K562 (cell line): Measurements from ENCODE around the gene ATF6B. TPM values are rescaled to one million over a fixed set of nuclear protein-coding genes. Genes with fewer than 3 reads are reported as not detected.
A peak's percentile ranks its signal among the peaks of the same experiment; 100 is the strongest.

Experiments used
- CBX1 ChIP-seq: sonication (generic); IDR thresholded peaks from 2 replicates; pipeline ENCODE4 v1.6.1; 2016; ENCODE audit warnings: antibody characterized with exemption, low read depth, mild to moderate bottlenecking
- CREM ChIP-seq: IDR thresholded peaks from 2 replicates; pipeline ENCODE4 v1.6.1; 2014; ENCODE audit warnings: antibody characterized with exemption, low read depth
- FIP1L1 ChIP-seq: fragments of 200-400 bp; formaldehyde crosslinking; IDR thresholded peaks from 2 replicates; pipeline ENCODE4 v1.6.1; 2018; ENCODE audit warnings: mild to moderate bottlenecking, low read depth, low read length; ENCODE audit not compliant: poor library complexity, severe bottlenecking
- FOSL1 ChIP-seq: fragments of 200-800 bp; sonication (Bioruptor generic); conservative IDR thresholded peaks from 2 replicates; pipeline ENCODE4 v1.6.1; 2016; ENCODE audit warnings: missing genetic modification characterization, missing compliant biosample characterization
- FOXM1 ChIP-seq, 2 experiments: fragments of 450-650 bp in 1 of 2; sonication (generic) in 1 of 2; formaldehyde crosslinking in 1 of 2; IDR thresholded peaks; 2 replicates each; pipeline versions ENCODE4 v1.6.1 to v1.9.0; 2017 to 2022; ENCODE audit warnings: low read depth in 2 of 2, mild to moderate bottlenecking in 2 of 2, missing genetic modification reagents in 1 of 2, moderate library complexity in 1 of 2
- HNRNPL ChIP-seq: fragments of 200-400 bp; formaldehyde crosslinking; IDR thresholded peaks from 2 replicates; pipeline ENCODE4 v1.6.1; 2017; ENCODE audit warnings: low read depth, mild to moderate bottlenecking, low read length
- IRF2 ChIP-seq: sonication (generic); formaldehyde crosslinking; IDR thresholded peaks from 2 replicates; pipeline ENCODE4 v1.8.1; 2022; ENCODE audit warnings: mild to moderate bottlenecking, missing genetic modification reagents
- RBM14 ChIP-seq: fragments of 200-400 bp; formaldehyde crosslinking; IDR thresholded peaks from 2 replicates; pipeline ENCODE4 v1.6.1; 2018; ENCODE audit warnings: low read depth, mild to moderate bottlenecking, low read length, moderate library complexity, borderline replicate concordance; ENCODE audit not compliant: insufficient read depth
- SMAD4 ChIP-seq: fragments of 250-450 bp; sonication (Bioruptor Pico); conservative IDR thresholded peaks from 2 replicates; pipeline ENCODE4 v1.8.0; 2021; ENCODE audit warnings: inconsistent platforms, mild to moderate bottlenecking, moderate library complexity
- SNAPC5 ChIP-seq: fragments of 250-450 bp; sonication (Bioruptor Pico); IDR thresholded peaks from 2 replicates; pipeline ENCODE4 v1.8.0; 2021; ENCODE audit warnings: moderate library complexity, mild to moderate bottlenecking, inconsistent platforms
- SREBF1 ChIP-seq: fragments of 150-350 bp; IDR thresholded peaks from 2 replicates; pipeline ENCODE4 v1.6.1; 2014; ENCODE audit warnings: antibody characterized with exemption, low read depth, low read length, borderline replicate concordance
- TAF9B ChIP-seq: fragments of 450-650 bp; IDR thresholded peaks from 2 replicates; pipeline ENCODE4 v1.6.1; 2018; ENCODE audit warnings: mild to moderate bottlenecking; ENCODE audit not compliant: partially characterized antibody
- polyA plus RNA-seq, 8 experiments: library from polyadenylated mRNA; depleted of rRNA in 4 of 8; stranded (reverse) in 5 of 8; unstranded in 3 of 8; fragments of >200 nt; fragmentation: Nextera tagmentation in 2 of 8; fragmentation: Illumina TruSeq in 1 of 8; extraction: Ambion mirVana in 2 of 8; extraction: Trizol in 1 of 8; gene quantifications; 2 replicates each; pipeline versions ENCODE4 v1.2.1 to v1.2.3, GENCODE V29; 2011 to 2014; ENCODE audit warnings: inconsistent platforms in 1 of 8, missing spikeins in 1 of 8
- total RNA-seq, 7 experiments: library from RNA; depleted of rRNA in 6 of 7; stranded (reverse); fragments of >200 nt in 6 of 7; fragmentation: Illumina TruSeq in 2 of 7; extraction: Trizol in 2 of 7; gene quantifications; 2 replicates each; pipeline versions ENCODE4 v1.2.1 to v1.2.3, GENCODE V29; 2011 to 2021; ENCODE audit warnings: low replicate concordance in 1 of 7
- TF ChIP-seq, protein P1 (sequence below): fragments of 450-650 bp; formaldehyde crosslinking; IDR thresholded peaks from 2 replicates; pipeline ENCODE4 v1.4.0; 2022; ENCODE audit warnings: missing genetic modification characterization
- TF ChIP-seq, protein P2 (sequence below): fragments of 150-350 bp; conservative IDR thresholded peaks from 2 replicates; pipeline ENCODE4 v1.6.1; 2014; ENCODE audit warnings: low read length
- TF ChIP-seq, protein P3 (sequence below): sonication (generic); formaldehyde crosslinking; IDR thresholded peaks from 2 replicates; pipeline ENCODE4 v1.8.0; 2023; ENCODE audit warnings: missing genetic modification reagents, mild to moderate bottlenecking, borderline replicate concordance

ATF6B gene
- total and polyA plus RNA-seq, 9 of the 15 experiments (the other 6 are each of a cell fraction or from before 2014, with no cell fraction given), result 20.7 to 131 (median 31.7) TPM

- TF ChIP-seq CREM, result peak; percentile 81
- TF ChIP-seq FOSL1 (tag), result no peak
- TF ChIP-seq SREBF1, result no peak
- TF ChIP-seq, protein P1, sequence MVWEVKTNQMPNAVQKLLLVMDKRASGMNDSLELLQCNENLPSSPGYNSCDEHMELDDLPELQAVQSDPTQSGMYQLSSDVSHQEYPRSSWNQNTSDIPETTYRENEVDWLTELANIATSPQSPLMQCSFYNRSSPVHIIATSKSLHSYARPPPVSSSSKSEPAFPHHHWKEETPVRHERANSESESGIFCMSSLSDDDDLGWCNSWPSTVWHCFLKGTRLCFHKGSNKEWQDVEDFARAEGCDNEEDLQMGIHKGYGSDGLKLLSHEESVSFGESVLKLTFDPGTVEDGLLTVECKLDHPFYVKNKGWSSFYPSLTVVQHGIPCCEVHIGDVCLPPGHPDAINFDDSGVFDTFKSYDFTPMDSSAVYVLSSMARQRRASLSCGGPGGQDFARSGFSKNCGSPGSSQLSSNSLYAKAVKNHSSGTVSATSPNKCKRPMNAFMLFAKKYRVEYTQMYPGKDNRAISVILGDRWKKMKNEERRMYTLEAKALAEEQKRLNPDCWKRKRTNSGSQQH (CRISPR knock-in tag), result no peak
- TF ChIP-seq, protein P2, sequence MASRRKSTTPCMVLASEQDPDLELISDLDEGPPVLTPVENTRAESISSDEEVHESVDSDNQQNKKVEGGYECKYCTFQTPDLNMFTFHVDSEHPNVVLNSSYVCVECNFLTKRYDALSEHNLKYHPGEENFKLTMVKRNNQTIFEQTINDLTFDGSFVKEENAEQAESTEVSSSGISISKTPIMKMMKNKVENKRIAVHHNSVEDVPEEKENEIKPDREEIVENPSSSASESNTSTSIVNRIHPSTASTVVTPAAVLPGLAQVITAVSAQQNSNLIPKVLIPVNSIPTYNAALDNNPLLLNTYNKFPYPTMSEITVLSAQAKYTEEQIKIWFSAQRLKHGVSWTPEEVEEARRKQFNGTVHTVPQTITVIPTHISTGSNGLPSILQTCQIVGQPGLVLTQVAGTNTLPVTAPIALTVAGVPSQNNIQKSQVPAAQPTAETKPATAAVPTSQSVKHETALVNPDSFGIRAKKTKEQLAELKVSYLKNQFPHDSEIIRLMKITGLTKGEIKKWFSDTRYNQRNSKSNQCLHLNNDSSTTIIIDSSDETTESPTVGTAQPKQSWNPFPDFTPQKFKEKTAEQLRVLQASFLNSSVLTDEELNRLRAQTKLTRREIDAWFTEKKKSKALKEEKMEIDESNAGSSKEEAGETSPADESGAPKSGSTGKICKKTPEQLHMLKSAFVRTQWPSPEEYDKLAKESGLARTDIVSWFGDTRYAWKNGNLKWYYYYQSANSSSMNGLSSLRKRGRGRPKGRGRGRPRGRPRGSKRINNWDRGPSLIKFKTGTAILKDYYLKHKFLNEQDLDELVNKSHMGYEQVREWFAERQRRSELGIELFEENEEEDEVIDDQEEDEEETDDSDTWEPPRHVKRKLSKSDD, result no peak
- no peak for TF ChIP-seq RBM14
- TF ChIP-seq SNAPC5 (CRISPR knock-in tag), result no peak
- TF ChIP-seq, protein P3, sequence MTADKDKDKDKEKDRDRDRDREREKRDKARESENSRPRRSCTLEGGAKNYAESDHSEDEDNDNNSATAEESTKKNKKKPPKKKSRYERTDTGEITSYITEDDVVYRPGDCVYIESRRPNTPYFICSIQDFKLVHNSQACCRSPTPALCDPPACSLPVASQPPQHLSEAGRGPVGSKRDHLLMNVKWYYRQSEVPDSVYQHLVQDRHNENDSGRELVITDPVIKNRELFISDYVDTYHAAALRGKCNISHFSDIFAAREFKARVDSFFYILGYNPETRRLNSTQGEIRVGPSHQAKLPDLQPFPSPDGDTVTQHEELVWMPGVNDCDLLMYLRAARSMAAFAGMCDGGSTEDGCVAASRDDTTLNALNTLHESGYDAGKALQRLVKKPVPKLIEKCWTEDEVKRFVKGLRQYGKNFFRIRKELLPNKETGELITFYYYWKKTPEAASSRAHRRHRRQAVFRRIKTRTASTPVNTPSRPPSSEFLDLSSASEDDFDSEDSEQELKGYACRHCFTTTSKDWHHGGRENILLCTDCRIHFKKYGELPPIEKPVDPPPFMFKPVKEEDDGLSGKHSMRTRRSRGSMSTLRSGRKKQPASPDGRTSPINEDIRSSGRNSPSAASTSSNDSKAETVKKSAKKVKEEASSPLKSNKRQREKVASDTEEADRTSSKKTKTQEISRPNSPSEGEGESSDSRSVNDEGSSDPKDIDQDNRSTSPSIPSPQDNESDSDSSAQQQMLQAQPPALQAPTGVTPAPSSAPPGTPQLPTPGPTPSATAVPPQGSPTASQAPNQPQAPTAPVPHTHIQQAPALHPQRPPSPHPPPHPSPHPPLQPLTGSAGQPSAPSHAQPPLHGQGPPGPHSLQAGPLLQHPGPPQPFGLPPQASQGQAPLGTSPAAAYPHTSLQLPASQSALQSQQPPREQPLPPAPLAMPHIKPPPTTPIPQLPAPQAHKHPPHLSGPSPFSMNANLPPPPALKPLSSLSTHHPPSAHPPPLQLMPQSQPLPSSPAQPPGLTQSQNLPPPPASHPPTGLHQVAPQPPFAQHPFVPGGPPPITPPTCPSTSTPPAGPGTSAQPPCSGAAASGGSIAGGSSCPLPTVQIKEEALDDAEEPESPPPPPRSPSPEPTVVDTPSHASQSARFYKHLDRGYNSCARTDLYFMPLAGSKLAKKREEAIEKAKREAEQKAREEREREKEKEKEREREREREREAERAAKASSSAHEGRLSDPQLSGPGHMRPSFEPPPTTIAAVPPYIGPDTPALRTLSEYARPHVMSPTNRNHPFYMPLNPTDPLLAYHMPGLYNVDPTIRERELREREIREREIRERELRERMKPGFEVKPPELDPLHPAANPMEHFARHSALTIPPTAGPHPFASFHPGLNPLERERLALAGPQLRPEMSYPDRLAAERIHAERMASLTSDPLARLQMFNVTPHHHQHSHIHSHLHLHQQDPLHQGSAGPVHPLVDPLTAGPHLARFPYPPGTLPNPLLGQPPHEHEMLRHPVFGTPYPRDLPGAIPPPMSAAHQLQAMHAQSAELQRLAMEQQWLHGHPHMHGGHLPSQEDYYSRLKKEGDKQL (CRISPR knock-in tag), result no peak
- peak; percentile 76; the same call in 1 of the 2 replicates for TF ChIP-seq HNRNPL
- peak; percentile 71 for TF ChIP-seq SMAD4
- TF ChIP-seq TAF9B, result no peak
- TF ChIP-seq FOXM1 (IDR thresholded peaks at IDR 0.05; ENCODE audit: low read depth), result no peak
- TF ChIP-seq FOXM1 (CRISPR knock-in tag; IDR thresholded peaks at IDR 0.05; ENCODE audit: low read depth), result no peak
- peak; percentile 63; the same call in 1 of the 2 replicates for TF ChIP-seq CBX1
- no peak for TF ChIP-seq FIP1L1
- no peak for TF ChIP-seq IRF2 (CRISPR knock-in tag)
Measured at GRCh38 chr6:32087574-32088486, 40.2 kb downstream of the ATF6B start (continued).
